ENCODE measurements around the gene ZC2HC1C.
A peak's percentile ranks its signal among the peaks of the same experiment; 100 is the strongest.

The ZC2HC1C gene

GRCh38 chr14:75069121-75069810 lies at the start of gene ZC2HC1C:
ZC2HC1C (plus strand) TSS chr14:75069641; CDS start chr14:75070574, 933 bp downstream.
- peak; percentile 95 for DNase-seq

- DNase-seq, result no peak
These were observed 46.8 kb upstream of the ZC2HC1C start for GRCh38 chr14:75022655-75023054.

DNA sequence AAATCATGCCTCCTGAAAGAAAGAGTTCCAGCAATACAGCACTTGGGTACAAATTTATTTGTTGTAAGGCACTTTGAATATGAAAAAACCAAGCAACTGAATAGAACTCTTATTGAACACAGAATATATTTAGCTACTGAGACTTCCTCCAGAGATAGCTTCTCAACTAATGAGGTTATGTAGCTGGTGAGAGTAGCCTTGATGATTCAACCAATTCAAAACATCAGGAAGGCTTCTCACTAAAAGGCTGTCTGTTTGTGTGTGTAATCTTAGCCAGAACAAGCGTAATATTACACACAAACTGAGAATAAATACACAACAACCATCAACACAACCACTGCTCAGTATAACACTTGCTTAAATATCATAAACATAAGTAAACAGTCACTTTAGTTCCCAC lies 46.3 kb upstream of the ZC2HC1C start:
- no peak for DNase-seq

- DNase-seq, result no peak
These were observed 44.4 kb upstream of the ZC2HC1C start for GRCh38 chr14:75025082-75025481.

DNA sequence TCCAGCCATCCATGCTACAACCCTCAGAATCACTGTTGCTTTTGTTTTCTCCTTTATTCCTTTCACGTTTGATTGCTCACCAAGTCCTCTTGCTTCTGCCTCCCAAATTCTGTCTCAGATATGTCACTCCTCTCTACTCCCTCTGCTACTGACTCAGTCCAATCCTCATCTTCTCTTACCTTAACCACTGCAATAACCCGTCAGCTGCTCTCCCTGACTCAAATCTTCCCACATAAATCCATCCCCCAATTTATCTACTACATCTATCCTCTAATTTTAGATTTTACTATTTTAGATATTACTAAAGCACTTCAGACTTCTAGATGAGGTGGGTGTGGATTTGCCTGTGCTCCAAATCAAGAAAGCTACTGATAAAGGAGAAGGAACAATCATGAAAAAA lies 43.6 kb upstream of the ZC2HC1C start:
- DNase-seq, result no peak

- DNase-seq, result no peak
These were observed 39.3 kb upstream of the ZC2HC1C start for GRCh38 chr14:75030147-75030546.

- no peak for DNase-seq
These were observed 36.5 kb upstream of the ZC2HC1C start for GRCh38 chr14:75032939-75033338.

GRCh38 chr14:75040507-75040906 lies 28.9 kb upstream of the ZC2HC1C start:
- DNase-seq, result no peak

DNA sequence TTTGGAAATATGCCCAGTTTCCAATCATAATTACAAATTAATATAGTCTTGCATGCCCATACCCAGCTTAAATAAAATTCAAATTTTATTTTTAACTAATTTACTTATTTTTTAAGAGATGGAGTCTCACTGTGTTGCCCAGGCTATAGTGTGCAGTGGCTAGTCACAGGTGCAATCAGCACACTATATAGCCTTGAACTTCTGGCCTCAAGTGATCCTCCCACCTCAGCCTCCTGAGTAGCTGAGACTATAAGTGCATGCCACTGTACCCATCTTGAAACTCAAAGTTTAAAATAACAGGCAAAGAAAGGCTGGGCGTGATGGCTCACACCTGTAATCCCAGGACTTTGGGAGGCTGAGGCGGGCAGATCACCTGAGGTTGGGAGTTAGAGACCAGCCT lies 28.5 kb upstream of the ZC2HC1C start:
- no peak for DNase-seq

DNA sequence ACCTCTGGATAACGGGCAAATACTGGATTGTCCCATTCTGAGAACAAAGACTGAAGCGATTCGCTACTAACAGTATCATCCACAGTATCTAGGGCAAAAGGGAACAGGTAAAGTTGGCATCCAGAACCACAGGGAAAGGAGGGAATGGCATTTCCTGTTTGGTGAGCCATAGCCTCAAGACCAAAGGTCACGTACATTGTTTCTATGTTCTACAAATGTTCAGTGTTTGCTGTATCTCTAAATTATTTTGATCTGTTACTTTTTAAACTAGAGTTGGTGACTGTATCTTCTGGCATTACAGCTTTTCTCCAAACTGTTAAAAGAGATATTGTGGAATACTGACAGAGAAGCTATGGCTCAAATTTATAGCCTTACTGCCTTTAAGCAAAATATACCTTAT lies 27.8 kb upstream of the ZC2HC1C start:
- no peak for DNase-seq

DNA sequence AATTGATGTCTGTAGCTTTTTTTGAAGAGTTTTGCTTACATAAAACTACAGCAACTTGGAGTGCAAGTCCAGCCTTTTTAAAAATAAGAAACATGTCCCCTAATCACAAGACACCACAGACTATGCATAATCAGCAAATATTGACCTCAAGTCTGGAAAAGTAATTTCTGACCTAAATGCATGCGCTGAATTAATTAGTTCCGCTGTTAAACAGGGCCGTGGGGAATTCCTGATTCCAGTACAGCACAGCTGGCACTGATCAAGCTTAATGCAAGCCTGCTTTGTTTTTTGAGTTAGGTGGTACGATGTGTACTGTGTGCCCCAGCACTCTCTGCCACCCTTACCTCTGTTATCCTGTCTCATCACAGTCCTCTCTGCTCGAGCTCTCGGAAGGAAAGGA lies 27.4 kb upstream of the ZC2HC1C start:
- DNase-seq, result no peak

- no peak for DNase-seq
These were observed 25.1 kb upstream of the ZC2HC1C start for GRCh38 chr14:75044322-75044721.

DNA sequence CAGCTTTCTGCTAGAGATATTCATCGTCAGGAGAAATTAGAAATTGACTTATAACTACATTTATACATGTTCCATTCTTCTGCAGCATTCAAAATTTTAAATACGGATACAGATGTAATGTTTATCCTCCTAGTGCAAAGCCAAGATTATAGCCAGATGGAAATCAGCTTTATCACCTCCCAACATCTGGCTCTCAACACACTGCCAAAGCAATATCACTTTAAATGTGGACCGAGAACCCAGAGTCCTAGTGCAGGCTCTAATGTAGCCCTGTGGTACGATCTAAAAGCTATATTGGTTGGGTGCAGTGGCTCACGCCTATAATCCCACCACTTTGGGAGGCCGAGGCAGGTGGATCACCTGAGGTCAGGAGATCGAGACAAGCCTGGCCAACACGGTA lies 24.7 kb upstream of the ZC2HC1C start:
- DNase-seq, result no peak

DNA sequence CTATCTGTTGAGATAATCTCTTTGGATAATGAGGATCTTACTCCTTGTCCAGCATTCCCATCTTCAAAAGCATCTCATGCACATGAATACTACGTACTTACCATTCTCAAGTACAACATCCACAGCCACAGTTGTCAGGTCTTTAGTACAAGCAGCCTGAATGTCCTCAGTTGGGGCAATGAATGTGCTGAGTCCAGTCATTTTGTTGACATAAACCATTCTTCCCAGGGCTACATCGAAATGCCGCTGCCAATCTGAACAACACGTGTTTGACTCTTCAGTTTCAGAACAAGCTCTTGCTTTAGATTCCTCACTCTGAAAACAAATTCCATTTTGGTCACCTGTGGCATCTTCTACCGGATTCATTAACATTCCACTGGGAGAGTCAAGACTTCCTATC lies 23.2 kb upstream of the ZC2HC1C start:
- DNase-seq, result no peak

- no peak for DNase-seq
These were observed 22.5 kb upstream of the ZC2HC1C start for GRCh38 chr14:75046899-75047298.

GRCh38 chr14:75047506-75047905 lies 21.9 kb upstream of the ZC2HC1C start:
- no peak for DNase-seq

- no peak for DNase-seq
These were observed 21.3 kb upstream of the ZC2HC1C start for GRCh38 chr14:75048101-75048500.

GRCh38 chr14:75049136-75049535 lies 20.3 kb upstream of the ZC2HC1C start:
- no peak for DNase-seq

DNA sequence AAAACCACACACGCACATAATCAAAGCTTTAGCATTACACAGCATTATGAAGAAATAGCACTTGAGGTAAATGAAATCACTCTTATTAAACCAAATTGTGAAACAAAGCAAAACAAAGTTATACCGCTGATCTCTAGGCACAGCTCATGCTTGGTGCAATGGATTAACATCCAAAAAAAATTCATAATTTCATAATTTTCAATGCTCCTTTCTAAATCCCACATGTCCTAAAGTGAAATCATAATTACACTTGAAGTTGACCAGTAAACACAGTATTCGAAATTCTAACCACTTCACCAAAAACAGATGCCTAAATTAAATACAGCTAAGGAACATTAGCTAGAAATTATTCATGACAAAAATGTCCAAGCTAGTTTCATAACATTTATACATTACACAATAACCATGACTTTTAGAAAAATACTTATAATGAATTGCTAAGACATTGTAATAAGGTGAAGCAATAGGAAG lies 19.7 kb upstream of the ZC2HC1C start:
- no peak for DNase-seq

DNA sequence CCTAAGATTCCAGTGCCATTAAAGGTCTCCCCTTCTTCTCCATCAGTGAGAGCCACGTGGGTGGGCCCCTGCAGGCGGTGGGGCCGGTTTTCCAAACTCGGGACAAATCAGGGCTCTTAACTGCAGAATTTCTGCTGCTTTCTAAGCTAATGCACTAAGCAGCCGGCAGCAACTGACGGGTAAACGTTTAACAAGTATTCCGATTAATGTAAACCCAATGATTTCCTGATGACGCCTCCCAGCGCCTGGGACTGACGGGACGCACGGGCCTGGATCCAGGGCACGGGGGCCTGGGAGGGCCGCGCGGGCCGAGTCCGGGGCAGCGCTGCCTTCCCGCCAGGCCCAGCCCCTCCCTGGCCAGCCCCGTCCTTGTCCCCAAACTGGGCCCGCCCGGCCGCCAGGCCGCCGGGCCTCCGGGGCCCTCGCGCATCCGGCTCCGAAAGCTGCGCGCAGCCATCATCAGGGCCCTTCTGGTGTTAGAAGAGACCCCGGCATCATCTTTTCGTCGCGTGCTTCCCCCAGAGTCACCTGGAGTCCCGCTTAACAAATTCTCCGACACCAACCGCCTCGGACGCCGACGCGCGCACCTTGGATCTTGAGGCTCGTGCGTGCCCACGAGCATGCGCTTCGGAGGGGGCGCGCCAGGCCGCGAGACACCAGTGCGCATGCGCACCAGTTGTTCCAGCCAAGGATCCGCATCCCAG lies 18.4 kb upstream of the ZC2HC1C start, which contains the start of gene MLH3:
MLH3 (minus strand) TSS at position 616 of the 704 bp plus-strand sequence. CDS start 1,812 bp downstream, outside the sequence.
- peak; percentile 88 for DNase-seq

GRCh38 chr14:75051556-75051899 lies 17.9 kb upstream of the ZC2HC1C start:
- DNase-seq, result no peak

- no peak for DNase-seq
These were observed 15.8 kb upstream of the ZC2HC1C start for GRCh38 chr14:75053396-75054291.

GRCh38 chr14:75054421-75054820 lies 15.0 kb upstream of the ZC2HC1C start:
- DNase-seq, result no peak

All from left hindlimb (tissue), 1 donor.